Kidney capillary endothelial cell (primary cell): ENCODE data around the gene BLTP2.
A peak's percentile ranks its signal among the peaks of the same experiment; 100 is the strongest.
"Not testable (repeated sequence)": the region's sequence is repeated elsewhere in the genome, so short reads cannot be mapped to it uniquely, and the experiment has no call there.

Experiments
- DNase-seq: peaks from one replicate; pipeline ENCODE4 v3.0.0-alpha.2; 2018; ENCODE audit warnings: low spot score

BLTP2 gene

GRCh38 chr17:28644787-28645575, at the start of gene BLTP2:
TSS of gene BLTP2 (minus strand) at chr17:28645158. CDS start at chr17:28645056, 102 bp downstream.
- peak; percentile 89 for DNase-seq

GRCh38 chr17:28693869-28694268, 48.9 kb upstream of the BLTP2 start:
- no peak for DNase-seq

GRCh38 chr17:28689011-28689410, 44.1 kb upstream of the BLTP2 start:
- DNase-seq, result no peak

GRCh38 chr17:28688481-28688880, 43.5 kb upstream of the BLTP2 start:
- DNase-seq, result no peak

GRCh38 chr17:28686296-28686695, 41.3 kb upstream of the BLTP2 start:
- no peak for DNase-seq

- DNase-seq, result no peak
Observed at GRCh38 chr17:28685366-28685765, 40.4 kb upstream of the BLTP2 start.

GRCh38 chr17:28684963-28685362, 40.0 kb upstream of the BLTP2 start:
- no peak for DNase-seq

- DNase-seq, result no peak
Observed at GRCh38 chr17:28682655-28683054, 37.7 kb upstream of the BLTP2 start.

GRCh38 chr17:28675980-28676379, 31.0 kb upstream of the BLTP2 start:
- DNase-seq, result no peak

GRCh38 chr17:28675490-28675889, 30.5 kb upstream of the BLTP2 start:
- DNase-seq, result no peak

GRCh38 chr17:28669918-28670317, 25.0 kb upstream of the BLTP2 start:
- DNase-seq, result no peak

GRCh38 chr17:28667870-28668269, 22.9 kb upstream of the BLTP2 start:
- DNase-seq, result no peak

- no peak for DNase-seq
Observed at GRCh38 chr17:28665994-28666393, 21.0 kb upstream of the BLTP2 start.

GRCh38 chr17:28663723-28664122, 18.8 kb upstream of the BLTP2 start:
- DNase-seq, result no peak

- no peak for DNase-seq
Observed at GRCh38 chr17:28662527-28662829, 17.5 kb upstream of the BLTP2 start.

GRCh38 chr17:28661635-28662526, 16.9 kb upstream of the BLTP2 start, which contains the start of the genes SDF2 and SUPT6H:
TSS of gene SDF2 (minus strand) at chr17:28661906. CDS start at chr17:28661876, 30 bp downstream.
TSS of gene SUPT6H (plus strand) at chr17:28662205. CDS start at chr17:28673402, 11,197 bp downstream.
- DNase-seq, result peak; percentile 84

- DNase-seq, result not testable (repeated sequence)
Observed at GRCh38 chr17:28659497-28659881, 14.5 kb upstream of the BLTP2 start.

- DNase-seq, result not testable (repeated sequence)
Observed at GRCh38 chr17:28658766-28659496, 14.0 kb upstream of the BLTP2 start.

GRCh38 chr17:28658342-28658741, 13.4 kb upstream of the BLTP2 start:
- DNase-seq, result not testable (repeated sequence)

- DNase-seq, result no peak
Observed at GRCh38 chr17:28657756-28658155, 12.8 kb upstream of the BLTP2 start.

GRCh38 chr17:28655160-28655559, 10.2 kb upstream of the BLTP2 start:
- no peak for DNase-seq

GRCh38 chr17:28648698-28649097, 3.7 kb upstream of the BLTP2 start:
- DNase-seq, result no peak
